Ascending aorta (tissue), 2 donors: ENCODE measurements around the gene CLN6. TPM values are rescaled to one million over a fixed set of nuclear protein-coding genes. Genes with fewer than 3 reads are reported as not detected.

Experiments used
- DNase-seq, 2 donors: peaks; one replicate each; pipeline ENCODE4 v3.0.0-alpha.2; 2019; ENCODE audit warnings: low spot score in 2 of 2
- H3K27ac ChIP-seq, 2 donors: fragments of 200-600 bp; sonication (generic); one replicate each; pipeline ENCODE4 v1.5.1; 2016 to 2017; ENCODE audit warnings: mild to moderate bottlenecking in 1 of 2
- H3K27me3 ChIP-seq: fragments of 200-600 bp; sonication (generic); one replicate; pipeline ENCODE4 v1.5.1; 2017
- H3K36me3 ChIP-seq, 2 donors: fragments of 200-600 bp; sonication (generic); one replicate each; pipeline ENCODE4 v1.5.1; 2016
- H3K4me1 ChIP-seq, 2 donors: fragments of 200-600 bp; sonication (generic); one replicate each; pipeline ENCODE4 v1.5.1; 2016 to 2017; ENCODE audit warnings: mild to moderate bottlenecking in 1 of 2
- H3K4me3 ChIP-seq, 2 donors: fragments of 200-600 bp; sonication (generic); one replicate each; pipeline ENCODE4 v1.5.1; 2016 to 2017; ENCODE audit warnings: mild to moderate bottlenecking in 1 of 2
- H3K9me3 ChIP-seq, 2 donors: fragments of 200-600 bp; sonication (generic); one replicate each; pipeline ENCODE4 v1.5.1; 2016
- intact Hi-C: fragments of 100-400 bp; cut with DNase I; formaldehyde crosslinking; loops from one replicate; pipeline ENCODE4 v1.15.1; 2023
- total RNA-seq: library from RNA; depleted of rRNA; stranded (reverse); fragments of >200 nt; gene quantifications from one replicate; pipeline ENCODE4 v1.1.0, GENCODE V29; 2016
- TF ChIP-seq, protein P1 (sequence below), 3 experiments: fragments of 200-600 bp in 2 of 3; fragments of 450-650 bp in 1 of 3; sonication (generic) in 2 of 3; IDR thresholded peaks; one replicate each; pipeline ENCODE4 v1.5.1; 2016 to 2019; ENCODE audit warnings: antibody characterized with exemption in 3 of 3, mild to moderate bottlenecking in 1 of 3, moderate library complexity in 1 of 3

Gene CLN6
- total RNA-seq, 1 donor from 2014 or later = 6.4 TPM

DNA sequence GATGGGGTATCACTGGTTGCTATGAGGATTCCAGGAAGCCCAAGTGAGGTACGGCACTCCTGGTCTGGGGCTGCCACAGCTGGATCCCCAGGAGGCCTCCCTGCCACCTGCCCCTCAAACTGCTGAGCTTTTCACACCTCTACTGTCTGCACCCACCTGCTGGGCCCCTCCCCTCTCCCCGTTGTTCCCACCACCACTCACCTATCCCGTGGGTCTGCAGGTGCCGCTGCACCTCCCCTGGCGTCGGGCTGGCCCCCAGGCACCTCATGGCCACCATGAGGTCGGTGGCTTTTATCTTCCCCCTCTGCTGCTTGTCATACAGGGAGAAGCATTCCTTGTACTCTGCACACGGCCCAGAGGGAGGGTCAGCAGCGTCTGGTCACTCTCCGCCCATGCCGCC is 30.2 kb downstream of the CLN6 start:
- H3K4me1 ChIP-seq = peaks cover 0 to 9% of the 10 kb centered on the region in 2 donors
- no peak overlapping the region for H3K27ac ChIP-seq
- H3K4me3 ChIP-seq = no peak overlapping the region
- no peaks in the 10 kb centered on the region for H3K27me3 ChIP-seq
- no peaks in the 10 kb centered on the region for H3K9me3 ChIP-seq
- intact Hi-C loops = no loop called here
- TF ChIP-seq, protein P1, sequence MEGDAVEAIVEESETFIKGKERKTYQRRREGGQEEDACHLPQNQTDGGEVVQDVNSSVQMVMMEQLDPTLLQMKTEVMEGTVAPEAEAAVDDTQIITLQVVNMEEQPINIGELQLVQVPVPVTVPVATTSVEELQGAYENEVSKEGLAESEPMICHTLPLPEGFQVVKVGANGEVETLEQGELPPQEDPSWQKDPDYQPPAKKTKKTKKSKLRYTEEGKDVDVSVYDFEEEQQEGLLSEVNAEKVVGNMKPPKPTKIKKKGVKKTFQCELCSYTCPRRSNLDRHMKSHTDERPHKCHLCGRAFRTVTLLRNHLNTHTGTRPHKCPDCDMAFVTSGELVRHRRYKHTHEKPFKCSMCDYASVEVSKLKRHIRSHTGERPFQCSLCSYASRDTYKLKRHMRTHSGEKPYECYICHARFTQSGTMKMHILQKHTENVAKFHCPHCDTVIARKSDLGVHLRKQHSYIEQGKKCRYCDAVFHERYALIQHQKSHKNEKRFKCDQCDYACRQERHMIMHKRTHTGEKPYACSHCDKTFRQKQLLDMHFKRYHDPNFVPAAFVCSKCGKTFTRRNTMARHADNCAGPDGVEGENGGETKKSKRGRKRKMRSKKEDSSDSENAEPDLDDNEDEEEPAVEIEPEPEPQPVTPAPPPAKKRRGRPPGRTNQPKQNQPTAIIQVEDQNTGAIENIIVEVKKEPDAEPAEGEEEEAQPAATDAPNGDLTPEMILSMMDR (IDR thresholded peaks at IDR 0.05) = no peak
- DNase-seq = no peak
- H3K36me3 ChIP-seq = peaks cover 0 to 3% of the 10 kb centered on the region in 2 donors

DNA sequence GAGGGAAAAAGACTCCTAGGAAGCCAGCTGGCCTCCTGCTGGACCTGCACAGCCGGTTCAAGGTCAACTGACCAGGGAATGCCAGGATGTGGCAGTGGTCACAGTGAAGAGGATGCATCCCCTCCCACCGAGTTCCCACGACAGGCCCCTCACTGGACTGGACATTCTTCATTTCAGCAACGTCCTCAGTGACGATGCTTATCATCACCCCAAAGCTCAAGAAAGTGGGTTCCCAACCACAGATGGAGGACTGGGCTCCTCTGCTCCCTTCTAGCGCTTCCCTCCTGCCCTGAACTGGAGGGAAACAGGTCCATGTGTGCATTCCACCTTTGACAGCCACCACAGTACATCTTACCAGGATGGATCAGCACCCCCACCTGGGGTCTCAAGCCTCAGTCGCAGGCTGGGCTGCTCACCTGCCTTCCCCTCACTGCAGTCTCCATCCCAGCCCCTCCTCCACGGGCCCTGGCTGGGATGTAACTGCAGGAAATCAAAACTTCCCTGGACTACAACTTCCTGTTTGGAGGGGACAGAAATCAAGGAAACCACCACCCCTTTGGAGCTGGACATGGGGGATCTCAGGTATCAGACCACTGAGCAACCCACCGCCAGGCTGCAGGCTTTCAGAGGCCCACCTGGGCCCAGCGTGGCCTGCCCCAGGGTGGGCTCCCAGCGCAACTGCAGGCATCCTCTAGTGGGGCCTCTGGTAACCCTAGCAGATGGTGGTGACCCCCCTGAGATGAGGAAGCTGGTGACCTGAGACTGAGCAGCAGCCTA is 31.7 kb downstream of the CLN6 start:
- TF ChIP-seq, protein P1 (IDR thresholded peaks at IDR 0.05) = no peak

DNA sequence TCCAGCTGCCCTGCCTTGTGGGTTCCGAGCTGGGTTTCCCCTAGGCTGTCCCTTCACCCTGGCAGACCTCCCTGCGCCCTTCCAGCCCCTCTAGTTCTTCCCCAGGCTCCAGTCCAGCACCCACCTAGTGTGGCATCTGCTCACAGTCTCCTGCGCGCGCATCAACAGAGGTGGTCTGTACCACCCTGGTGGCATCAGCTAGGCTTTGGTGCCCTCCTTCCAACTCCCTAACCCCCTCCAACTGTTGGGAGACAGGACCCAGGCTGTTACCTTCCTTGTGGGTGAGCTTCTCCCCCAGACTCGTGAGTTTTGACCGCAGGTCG is 32.4 kb downstream of the CLN6 start:
- Histone ChIP-seq H3K9me3 (no peaks in the 10 kb centered on the region), H3K27ac (no peak overlapping the region), H3K4me3 (no peak overlapping the region), H3K4me1 (peaks cover 0 to 9% of the 10 kb centered on the region in 2 donors), H3K36me3 (peaks cover 0 to 18% of the 10 kb centered on the region in 2 donors), H3K27me3 (no peaks in the 10 kb centered on the region)
- intact Hi-C loops = no loop called here
- TF ChIP-seq, protein P1 (IDR thresholded peaks at IDR 0.05) = no peak
- no peak for DNase-seq

More for the DNA sequence above, 31.7 kb downstream of the CLN6 start:
- Histone ChIP-seq H3K27ac (no peak overlapping the region), H3K9me3 (no peaks in the 10 kb centered on the region), H3K4me1 (peaks cover 0 to 9% of the 10 kb centered on the region in 2 donors), H3K27me3 (no peaks in the 10 kb centered on the region), H3K36me3 (peaks cover 0 to 11% of the 10 kb centered on the region in 2 donors), H3K4me3 (no peak overlapping the region)
- no peak for DNase-seq
- intact Hi-C loops = no loop called here

DNA sequence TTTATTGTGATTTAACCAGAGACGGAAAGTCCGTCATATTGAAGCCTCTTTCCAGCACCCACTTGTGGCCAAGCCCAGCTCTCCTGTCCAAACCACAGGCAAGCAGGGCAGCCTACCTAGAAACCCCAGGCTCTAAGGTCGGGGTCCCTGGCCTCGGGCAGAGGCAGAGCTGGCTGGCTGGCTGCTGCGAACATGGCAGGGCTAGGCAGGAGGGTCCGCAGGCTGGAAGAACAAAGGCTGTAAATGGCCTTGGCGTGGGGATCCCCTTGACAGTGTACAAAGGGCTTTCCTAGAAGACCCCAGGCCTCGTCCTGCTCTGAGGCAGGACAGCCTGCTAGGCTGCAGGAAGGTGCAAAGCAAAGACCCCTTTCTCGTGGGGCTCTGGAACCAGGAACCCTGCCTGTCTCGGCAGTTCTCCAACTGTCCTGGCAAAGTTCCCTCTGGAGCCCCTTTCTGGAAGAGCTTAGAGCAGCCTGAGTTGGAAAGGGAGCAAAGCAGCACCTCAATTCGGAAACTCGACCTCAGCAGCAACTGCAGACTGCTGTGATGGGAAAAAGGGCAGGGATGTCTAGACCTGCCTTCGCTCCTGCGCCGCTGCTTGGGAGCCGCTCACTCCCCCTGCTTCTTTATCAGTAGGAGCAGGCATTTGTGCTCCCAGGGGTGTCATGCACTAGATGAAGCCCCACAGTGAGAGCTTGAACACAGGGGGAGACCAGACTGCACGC is 32.9 kb downstream of the CLN6 start:
- H3K36me3 ChIP-seq = peaks cover 0 to 23% of the 10 kb centered on the region in 2 donors
- no peaks in the 10 kb centered on the region for H3K27me3 ChIP-seq
- TF ChIP-seq, protein P1 (IDR thresholded peaks at IDR 0.05) = no peak
- no peak overlapping the region for H3K27ac ChIP-seq
- no peak overlapping the region for H3K4me3 ChIP-seq
- H3K9me3 ChIP-seq = no peaks in the 10 kb centered on the region
- H3K4me1 ChIP-seq = peaks cover 0 to 9% of the 10 kb centered on the region in 2 donors
- DNase-seq = no peak
- intact Hi-C loops = no loop called here

DNA sequence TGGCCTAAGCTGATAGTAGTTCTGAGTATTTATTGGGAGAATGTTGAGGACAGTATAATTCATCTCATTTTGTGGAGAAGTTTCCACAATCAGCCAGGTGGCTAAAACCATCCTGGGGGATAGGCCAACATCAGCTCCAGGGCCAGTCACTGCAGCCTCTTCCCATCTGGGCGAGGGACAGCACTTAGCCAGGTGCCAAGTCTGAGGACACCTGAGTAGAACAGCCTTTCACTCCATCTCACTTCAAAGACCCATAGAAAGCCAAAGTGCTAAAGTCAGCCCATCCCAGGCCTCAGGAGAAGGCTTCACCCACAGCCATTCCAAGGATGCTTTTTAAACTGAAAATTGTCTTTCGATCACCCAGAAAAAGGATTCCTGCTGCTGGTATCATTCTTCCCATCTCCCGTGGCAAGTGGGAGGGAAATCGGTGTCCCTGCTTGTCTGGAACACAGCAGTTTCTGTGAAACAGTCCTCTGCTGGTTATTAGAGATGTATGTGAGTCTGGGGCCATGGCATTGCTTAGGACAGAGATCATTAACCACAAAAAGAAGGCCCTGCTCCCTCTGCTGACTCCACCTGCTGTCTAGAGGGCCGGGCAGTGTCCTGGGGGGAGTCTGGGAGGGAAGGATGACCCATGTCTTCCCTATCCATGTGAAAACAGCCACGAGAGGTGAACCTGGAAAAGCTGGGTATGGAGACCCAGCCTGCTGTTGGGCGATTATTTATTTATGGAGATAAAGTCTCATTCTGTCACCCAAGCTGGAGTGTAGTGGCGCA is 34.0 kb downstream of the CLN6 start:
- DNase-seq = no peak
- Histone ChIP-seq H3K9me3 (no peaks in the 10 kb centered on the region), H3K4me3 (no peak overlapping the region), H3K27ac (no peak overlapping the region), H3K27me3 (no peaks in the 10 kb centered on the region), H3K36me3 (peaks cover 0 to 25% of the 10 kb centered on the region in 2 donors), H3K4me1 (peaks cover 0 to 9% of the 10 kb centered on the region in 2 donors)
- TF ChIP-seq, protein P1 (IDR thresholded peaks at IDR 0.05) = no peak
- intact Hi-C loops = no loop called here
